Omental fat pad (tissue), 4 donors: Measurements from ENCODE around the gene GIT2. TPM values are rescaled to one million over a fixed set of nuclear protein-coding genes. Genes with fewer than 3 reads are reported as not detected.
A peak's percentile ranks its signal among the peaks of the same experiment; 100 is the strongest.
"Not testable (repeated sequence)": the region's sequence is repeated elsewhere in the genome, so short reads cannot be mapped to it uniquely, and the experiment has no call there.

ENCODE experiments used
- ATAC-seq: fragments of 150-250 bp; one replicate; pipeline ENCODE4 v1.9.1; 2016; ENCODE audit warnings: mild to moderate bottlenecking, moderate library complexity; ENCODE audit not compliant: low FRiP score
- DNase-seq: peaks from one replicate; pipeline ENCODE4 v3.0.0-alpha.2; 2019; ENCODE audit warnings: low spot score
- CTCF ChIP-seq, 3 donors: fragments of 450-650 bp; IDR thresholded peaks; one replicate each; pipeline ENCODE4 v1.5.1; 2016 to 2017; ENCODE audit warnings: antibody characterized with exemption in 3 of 3, mild to moderate bottlenecking in 3 of 3, moderate library complexity in 2 of 3
- total RNA-seq, 4 donors: library from RNA; depleted of rRNA; stranded (reverse); fragments of >200 nt; gene quantifications; one replicate each; pipeline ENCODE4 v1.1.0, GENCODE V29; 2016

GIT2 gene
- total RNA-seq, 4 donors from 2014 or later, result 28.7 to 77.2 (median 47.0) TPM

- peak; percentile 88 for ATAC-seq
- DNase-seq, result peak; percentile 44
- no peak for TF ChIP-seq CTCF (IDR thresholded peaks at IDR 0.05)
Observed at GRCh38 chr12:109899783-109900751, 96.1 kb downstream of the GIT2 start, which contains the start of gene TCHP. Gene TCHP, plus strand, starts transcription at chr12:109900274. Its CDS starts 2,753 bp downstream, at chr12:109903027.

- not testable (repeated sequence) for ATAC-seq, DNase-seq
Observed at GRCh38 chr12:109899345-109899744, 96.8 kb downstream of the GIT2 start.

GRCh38 chr12:109897029-109897428 lies 99.1 kb downstream of the GIT2 start:
- DNase-seq, result no peak
- no peak for ATAC-seq
- TF ChIP-seq CTCF (IDR thresholded peaks at IDR 0.05), result no peak

- TF ChIP-seq CTCF (IDR thresholded peaks at IDR 0.05), result no peak
- ATAC-seq, result no peak
- DNase-seq, result no peak
Observed at GRCh38 chr12:109896188-109896587, 100.0 kb downstream of the GIT2 start.

- DNase-seq (no peak), ATAC-seq (no peak)
- TF ChIP-seq CTCF (IDR thresholded peaks at IDR 0.05), result no peak
Observed at GRCh38 chr12:109894939-109895338, 101.2 kb downstream of the GIT2 start.

GRCh38 chr12:109893261-109893995 lies 102.7 kb downstream of the GIT2 start:
- no peak for TF ChIP-seq CTCF (IDR thresholded peaks at IDR 0.05)
- ATAC-seq (no peak), DNase-seq (no peak)

- ATAC-seq (no peak), DNase-seq (no peak)
- TF ChIP-seq CTCF (IDR thresholded peaks at IDR 0.05), result no peak
Observed at GRCh38 chr12:109892748-109893147, 103.4 kb downstream of the GIT2 start.
